Measurements from ENCODE around the gene ZNF407.

ZNF407 gene

GRCh38 chr18:75063615-75064512, 466.2 kb downstream of the ZNF407 start:
- no peak for FAIRE-seq

DNA sequence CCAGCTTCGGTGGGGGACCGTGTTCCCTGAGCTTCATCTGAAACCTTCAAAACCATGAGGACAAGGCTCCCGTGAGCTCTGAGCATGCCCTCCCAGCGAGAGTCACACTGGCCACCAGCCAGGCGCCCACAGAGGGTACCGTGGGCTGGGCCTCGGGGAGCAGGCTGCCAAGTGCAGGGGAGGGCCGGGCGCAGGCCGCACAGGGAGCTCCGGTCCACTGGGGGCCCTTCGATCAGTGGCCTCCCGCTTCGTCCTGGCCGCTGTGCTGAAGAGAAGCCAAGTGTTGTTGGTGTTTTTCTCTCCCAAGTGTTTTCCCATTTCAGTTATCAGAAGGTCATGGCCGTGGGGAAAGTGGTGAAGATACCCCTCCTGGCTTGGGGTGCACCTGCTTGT, 466.8 kb downstream of the ZNF407 start:
- no peak for FAIRE-seq

DNA sequence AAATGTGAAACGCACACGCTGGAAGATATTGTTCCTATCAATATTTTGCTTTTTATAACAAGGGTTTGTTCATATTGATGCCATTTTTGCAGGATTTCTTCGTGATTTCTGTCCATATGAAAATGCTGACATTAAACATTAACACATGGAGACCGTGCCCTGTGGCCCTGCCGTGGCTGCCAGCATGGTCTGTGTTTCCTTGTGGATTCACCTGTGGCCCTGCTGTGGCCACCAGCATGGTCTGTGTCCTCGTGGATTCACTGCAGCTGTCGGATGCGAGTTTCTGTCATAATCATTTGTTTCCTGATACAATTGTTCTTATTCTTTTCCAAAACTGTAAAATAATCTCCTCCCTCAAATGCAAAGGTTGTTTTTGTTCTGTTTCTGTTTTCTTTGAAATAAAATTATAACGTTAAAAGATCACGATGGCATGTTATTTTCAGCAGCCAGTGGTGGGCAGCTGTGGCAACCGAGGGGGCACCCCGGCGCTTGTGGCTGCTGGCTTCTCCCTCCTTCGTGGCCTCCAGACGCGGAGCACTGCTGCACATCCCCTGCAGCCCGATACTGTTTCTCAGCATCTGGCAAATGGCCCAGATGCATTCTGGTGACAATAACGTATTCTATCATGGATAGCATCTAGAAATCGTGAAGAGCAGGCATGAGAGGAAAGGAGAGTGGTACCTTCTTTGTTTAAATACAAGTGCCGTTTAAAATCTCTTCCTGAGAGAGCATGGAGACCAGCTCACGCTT, 467.8 kb downstream of the ZNF407 start:
- no peak for FAIRE-seq

DNA sequence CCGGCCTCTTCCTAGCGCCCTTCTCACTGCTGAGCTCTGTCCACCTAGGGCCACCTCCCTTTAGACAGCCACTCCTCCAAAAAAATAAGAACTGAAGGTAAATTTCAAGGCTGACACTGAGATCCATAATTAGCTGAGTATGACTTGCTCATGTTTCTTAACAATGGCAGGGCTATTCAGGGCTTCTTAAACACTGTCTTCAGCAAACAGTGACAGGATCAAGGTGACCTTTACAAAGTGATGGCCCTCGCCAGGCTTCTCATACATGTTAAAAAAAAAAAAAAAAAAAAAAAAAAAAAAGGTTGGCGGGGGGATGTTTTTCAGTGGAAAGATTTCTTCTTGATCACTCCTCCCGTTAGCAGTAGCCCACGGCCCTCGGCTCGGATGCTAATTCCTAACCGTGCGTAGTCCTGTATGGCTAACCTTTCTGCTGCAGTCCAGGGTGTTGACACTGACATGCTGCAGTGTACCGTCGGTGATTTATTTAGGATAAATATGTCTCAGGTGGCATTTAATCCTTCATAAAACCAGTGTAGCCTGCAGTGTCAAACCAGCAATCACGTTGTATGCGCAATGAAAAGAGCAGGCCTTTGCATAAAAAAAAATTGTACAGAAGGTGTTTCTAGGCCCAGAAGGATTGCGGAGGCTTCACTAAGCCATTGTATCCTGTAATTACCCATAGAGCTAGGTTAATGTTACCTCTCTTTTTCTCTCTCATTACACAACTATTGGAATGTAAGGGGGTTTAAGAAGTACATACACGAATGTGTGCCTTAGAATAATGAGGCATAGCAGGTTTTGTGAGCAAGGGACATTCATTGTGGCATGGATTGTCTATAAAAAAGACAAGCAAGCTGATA, 468.6 kb downstream of the ZNF407 start:
- FAIRE-seq = no peak

- no peak for FAIRE-seq
Measured at GRCh38 chr18:75066936-75067335, 469.3 kb downstream of the ZNF407 start.

- no peak for FAIRE-seq
Measured at GRCh38 chr18:75067996-75068645, 470.5 kb downstream of the ZNF407 start.

DNA sequence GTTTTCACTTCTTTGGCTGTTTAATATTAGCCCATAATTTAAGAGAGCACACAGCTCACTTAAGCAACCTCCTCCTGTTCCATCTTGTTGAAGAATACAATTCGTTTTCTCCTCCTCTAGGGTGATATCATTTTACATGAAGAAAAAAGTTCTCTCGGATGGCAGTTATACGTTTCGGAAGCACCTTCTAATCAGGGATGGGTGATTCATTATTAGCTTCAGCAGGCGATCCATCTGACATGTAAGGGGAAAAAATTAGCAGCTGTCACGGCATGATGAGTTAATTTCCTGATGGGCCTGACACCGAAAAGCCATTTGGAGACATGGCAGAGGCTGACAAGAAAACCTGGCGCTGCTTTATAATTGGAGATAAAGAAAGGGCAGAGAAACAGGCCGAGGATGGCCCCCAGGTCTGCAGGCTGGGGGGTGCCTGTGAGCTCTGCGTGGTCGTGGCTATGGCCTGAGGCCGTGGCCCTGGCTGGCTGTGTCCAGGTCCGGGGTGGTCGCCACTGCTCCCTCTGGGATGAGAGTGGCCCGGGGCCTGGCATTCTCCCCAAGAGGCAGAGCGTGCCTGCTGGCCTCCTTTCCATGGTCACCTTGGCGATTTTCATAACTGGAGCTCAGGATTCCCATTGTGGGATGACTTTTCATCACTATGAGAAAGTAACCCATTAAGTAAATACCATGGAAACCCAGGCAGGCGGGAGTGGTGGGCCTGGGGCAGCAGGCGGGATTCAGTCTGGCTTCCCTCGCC, 471.2 kb downstream of the ZNF407 start:
- FAIRE-seq = no peak

GRCh38 chr18:75070235-75070624, 472.6 kb downstream of the ZNF407 start:
- FAIRE-seq = no peak

- no peak for FAIRE-seq
Measured at GRCh38 chr18:75070625-75071483, 473.2 kb downstream of the ZNF407 start.

- FAIRE-seq = no peak
Measured at GRCh38 chr18:75071484-75071785, 473.8 kb downstream of the ZNF407 start.

DNA sequence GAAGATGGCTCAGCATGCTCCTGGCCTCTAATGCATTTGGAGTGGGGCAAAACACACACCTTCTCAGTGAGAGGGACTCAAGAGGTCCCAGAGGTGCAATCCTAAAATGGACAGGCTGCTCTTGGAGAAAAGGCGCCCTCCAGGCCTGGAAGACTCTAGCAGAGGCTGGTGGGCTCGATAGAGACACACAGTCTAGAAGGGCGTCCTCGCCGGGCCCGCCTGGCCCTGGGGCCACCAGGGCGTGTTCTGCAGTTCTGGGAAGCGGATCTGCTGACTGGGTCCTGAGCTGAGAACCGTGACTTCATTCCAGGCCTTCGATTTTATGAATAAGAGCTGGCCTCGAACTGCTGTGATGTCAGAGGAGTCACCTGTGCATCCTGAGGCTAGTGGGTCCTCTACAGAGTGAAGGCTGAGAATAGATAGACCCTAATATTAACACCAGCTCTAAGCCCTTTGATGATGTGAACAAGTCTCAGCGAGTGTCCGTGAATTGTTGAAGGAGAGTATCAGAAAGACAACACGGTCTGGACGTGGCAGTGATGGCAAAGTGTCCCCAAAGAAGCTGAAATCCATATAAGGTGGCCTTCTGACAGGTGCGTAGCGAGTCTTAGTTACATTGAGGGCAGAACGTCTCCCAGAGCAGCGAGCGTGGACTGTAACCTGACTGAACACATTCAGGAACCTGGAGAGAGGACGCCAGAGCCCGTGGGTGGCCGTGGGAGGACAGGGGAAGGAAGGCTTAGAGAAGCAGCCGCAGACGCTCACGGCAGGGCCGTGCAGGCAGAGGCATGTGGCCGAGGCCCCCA, 474.4 kb downstream of the ZNF407 start:
- FAIRE-seq = no peak

GRCh38 chr18:75072672-75073371, 475.2 kb downstream of the ZNF407 start:
- FAIRE-seq = no peak

DNA sequence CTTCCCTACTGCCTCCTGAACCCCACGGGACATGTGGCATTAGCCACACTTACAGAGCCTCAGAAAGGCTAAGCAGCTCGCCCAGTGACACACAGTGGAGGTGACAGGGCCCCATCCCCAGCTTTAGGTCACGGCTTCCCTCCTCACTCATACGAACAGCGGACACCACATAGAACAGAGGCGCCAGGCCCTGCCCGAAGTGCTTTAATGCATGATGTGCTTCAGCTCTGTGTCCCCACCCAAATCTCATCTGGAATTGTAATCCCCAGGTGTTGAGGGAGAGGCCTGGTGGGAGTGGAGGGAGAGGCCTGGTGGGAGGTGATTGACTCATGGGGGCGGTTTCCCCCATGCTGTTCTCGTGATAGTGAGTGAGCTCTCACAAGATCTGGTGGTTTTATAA, 476.0 kb downstream of the ZNF407 start:
- FAIRE-seq = no peak

GRCh38 chr18:75074196-75075015, 476.7 kb downstream of the ZNF407 start:
- FAIRE-seq = no peak

GRCh38 chr18:75075016-75075305, 477.3 kb downstream of the ZNF407 start:
- no peak for FAIRE-seq

DNA sequence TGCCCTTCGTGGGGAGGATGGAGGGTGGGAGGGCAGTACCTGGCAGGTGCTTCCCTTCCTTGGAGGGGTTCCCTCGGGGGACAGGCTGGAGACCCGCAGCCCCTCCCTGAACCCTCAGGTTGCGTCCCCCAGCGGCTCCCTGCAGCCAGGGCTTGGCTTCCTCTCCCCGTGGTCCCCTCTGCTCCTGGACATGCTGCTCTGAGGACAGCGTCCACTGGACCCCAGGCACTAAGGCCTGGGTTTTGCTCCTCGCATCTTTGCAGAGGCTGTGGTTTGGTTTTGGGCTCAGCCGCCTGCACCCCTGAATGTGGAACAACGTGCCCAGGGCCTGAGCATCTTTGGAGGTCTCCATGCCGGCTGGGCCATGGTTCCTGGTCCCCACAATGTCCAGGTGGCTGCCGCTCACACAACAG, 477.8 kb downstream of the ZNF407 start:
- no peak for FAIRE-seq

GRCh38 chr18:75076286-75076685, 478.6 kb downstream of the ZNF407 start:
- no peak for FAIRE-seq

DNA sequence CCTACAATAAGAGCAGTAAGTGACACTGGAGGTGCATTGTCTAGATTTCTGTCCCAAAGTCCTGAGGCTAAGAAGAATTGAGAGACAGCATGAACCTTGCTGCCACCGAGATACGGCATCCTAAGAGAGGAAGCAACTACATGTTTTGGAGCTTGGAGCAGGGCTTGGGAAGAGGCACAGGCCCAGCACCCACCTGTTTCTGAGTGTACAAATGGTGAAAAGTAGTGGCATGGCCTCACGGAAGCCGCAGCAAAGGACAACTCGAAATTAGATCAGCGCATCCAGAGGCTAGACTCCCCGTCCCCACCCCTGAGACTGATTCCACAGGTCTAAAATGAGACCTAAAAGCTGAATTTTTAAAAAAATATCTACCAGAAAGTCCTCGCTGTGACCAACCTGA, 483.8 kb downstream of the ZNF407 start:
- FAIRE-seq = no peak

DNA sequence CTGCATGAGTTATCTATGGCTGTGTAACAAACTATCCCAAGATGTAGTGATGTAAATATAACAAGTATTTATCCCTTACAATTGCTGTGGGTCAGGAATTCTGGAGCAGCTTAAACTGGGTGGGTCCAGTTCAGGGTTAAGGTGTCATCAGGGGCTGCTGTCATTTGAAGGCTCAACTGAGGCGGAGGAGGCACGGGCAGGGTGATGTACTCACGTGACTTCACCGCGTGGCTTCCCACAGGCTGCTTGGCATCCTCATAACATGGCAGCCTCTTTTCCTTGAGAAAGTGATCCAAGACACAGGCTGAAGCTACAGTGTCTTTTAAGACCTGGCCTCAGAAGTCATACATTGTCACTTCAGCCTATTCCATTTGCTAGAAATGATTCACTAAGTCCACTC, 485.5 kb downstream of the ZNF407 start:
- no peak for FAIRE-seq
